HepG2 (cell line): ENCODE data around the gene ZNF628.

Source experiments
- CEBPB ChIP-seq: IDR thresholded peaks from 2 replicates; pipeline ENCODE4 v1.6.1; 2011; ENCODE audit warnings: low read depth, low read length, improper control_type of control experiment, borderline replicate concordance
- CHD4 ChIP-seq: fragments of 200-600 bp; sonication (generic); IDR thresholded peaks from 2 replicates; pipeline ENCODE4 v1.7.0; 2017; ENCODE audit warnings: mild to moderate bottlenecking, low read length, borderline replicate concordance
- E2F5 ChIP-seq: sonication (generic); formaldehyde crosslinking; conservative IDR thresholded peaks from 2 replicates; pipeline ENCODE4 v1.4.0; 2020; ENCODE audit warnings: missing genetic modification reagents
- POLR2AphosphoS2 ChIP-seq: IDR thresholded peaks from 2 replicates; pipeline ENCODE4 v1.6.1; 2011; ENCODE audit warnings: low read depth, low read length, improper control_type of control experiment
- RELA ChIP-seq: sonication (generic); formaldehyde crosslinking; IDR thresholded peaks from 2 replicates; pipeline ENCODE4 v1.4.0; 2020; ENCODE audit warnings: missing genetic modification reagents
- SIN3A ChIP-seq: IDR thresholded peaks from 2 replicates; pipeline ENCODE4 v1.6.1; 2011; ENCODE audit warnings: low read depth, mild to moderate bottlenecking, control low read depth, low read length, borderline replicate concordance
- ZNF766 ChIP-seq: sonication (generic); formaldehyde crosslinking; IDR thresholded peaks from 2 replicates; pipeline ENCODE4 v1.5.0; 2020; ENCODE audit warnings: missing genetic modification reagents, borderline replicate concordance

- TF ChIP-seq E2F5 (CRISPR knock-in tag) = no peak
- TF ChIP-seq CEBPB = no peak
- TF ChIP-seq POLR2AphosphoS2 = no peak
- no peak for TF ChIP-seq ZNF766 (CRISPR knock-in tag)
- TF ChIP-seq SIN3A = no peak
- no peak for TF ChIP-seq RELA (CRISPR knock-in tag)
- no peak for TF ChIP-seq CHD4
Observed at GRCh38 chr19:55503157-55503501, 26.7 kb downstream of the ZNF628 start.
